ENCODE data around the gene EML4. TPM values are rescaled to one million over a fixed set of nuclear protein-coding genes. Genes with fewer than 3 reads are reported as not detected.

Gene EML4
- total and polyA plus RNA-seq, 2 of the 13 experiments (the other 11 are each of a cell fraction or from before 2014, with no cell fraction given) = 243 to 476 TPM

DNA sequence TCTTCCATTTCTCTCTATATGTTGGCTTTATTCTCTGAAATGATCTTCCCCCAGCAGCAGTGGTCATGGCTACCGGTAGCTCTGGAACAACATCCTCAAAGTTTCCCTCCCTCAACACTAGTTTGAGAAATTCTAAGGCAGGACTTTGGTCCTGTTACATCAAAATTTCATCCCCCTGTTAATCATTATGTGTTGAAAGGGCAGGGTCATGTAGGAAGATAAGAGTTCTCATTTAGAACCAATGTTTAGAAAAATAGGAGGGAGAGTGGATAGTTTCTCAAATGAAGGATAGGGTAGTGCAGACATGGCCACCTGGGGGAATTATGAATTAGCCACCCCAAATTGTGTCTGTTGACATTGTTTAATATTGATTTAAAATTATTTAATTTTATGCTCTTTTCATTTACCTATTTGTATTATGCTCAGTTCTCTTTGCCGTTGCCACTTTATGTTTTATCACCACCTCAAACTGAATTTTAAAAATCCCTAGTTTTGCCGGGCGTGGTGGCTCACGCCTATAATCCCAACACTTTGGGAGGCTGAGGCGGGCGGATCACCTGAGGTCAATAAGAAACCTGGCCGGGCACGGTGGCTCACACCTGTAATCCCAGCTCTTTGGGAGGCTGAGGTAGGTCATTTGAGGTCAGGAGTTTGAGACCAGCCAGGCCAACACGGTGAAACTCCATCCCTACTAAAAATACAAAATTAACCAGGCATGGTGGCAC, 22.3 kb downstream of the EML4 start (continued):
- TF ChIP-seq, protein P1, sequence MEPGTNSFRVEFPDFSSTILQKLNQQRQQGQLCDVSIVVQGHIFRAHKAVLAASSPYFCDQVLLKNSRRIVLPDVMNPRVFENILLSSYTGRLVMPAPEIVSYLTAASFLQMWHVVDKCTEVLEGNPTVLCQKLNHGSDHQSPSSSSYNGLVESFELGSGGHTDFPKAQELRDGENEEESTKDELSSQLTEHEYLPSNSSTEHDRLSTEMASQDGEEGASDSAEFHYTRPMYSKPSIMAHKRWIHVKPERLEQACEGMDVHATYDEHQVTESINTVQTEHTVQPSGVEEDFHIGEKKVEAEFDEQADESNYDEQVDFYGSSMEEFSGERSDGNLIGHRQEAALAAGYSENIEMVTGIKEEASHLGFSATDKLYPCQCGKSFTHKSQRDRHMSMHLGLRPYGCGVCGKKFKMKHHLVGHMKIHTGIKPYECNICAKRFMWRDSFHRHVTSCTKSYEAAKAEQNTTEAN (CRISPR knock-in tag; conservative IDR thresholded peaks at IDR 0.05) = no peak; the same call in 1 of the 2 replicates
- TF ChIP-seq MIXL1 (CRISPR knock-in tag; IDR thresholded peaks at IDR 0.05) = peak; percentile 93
- TF ChIP-seq ZNF274 (CRISPR knock-in tag; IDR thresholded peaks at IDR 0.05) = no peak
- TF ChIP-seq CBX1 (IDR thresholded peaks at IDR 0.05; ENCODE audit: low read depth) = no peak
- peak; percentile 11 for TF ChIP-seq HNRNPK (IDR thresholded peaks at IDR 0.05; ENCODE audit: low read depth, low read length, poor library complexity, severe bottlenecking)
- TF ChIP-seq ZNF562 (CRISPR knock-in tag; IDR thresholded peaks at IDR 0.05; ENCODE audit: borderline replicate concordance) = no peak
- TF ChIP-seq, protein P2, sequence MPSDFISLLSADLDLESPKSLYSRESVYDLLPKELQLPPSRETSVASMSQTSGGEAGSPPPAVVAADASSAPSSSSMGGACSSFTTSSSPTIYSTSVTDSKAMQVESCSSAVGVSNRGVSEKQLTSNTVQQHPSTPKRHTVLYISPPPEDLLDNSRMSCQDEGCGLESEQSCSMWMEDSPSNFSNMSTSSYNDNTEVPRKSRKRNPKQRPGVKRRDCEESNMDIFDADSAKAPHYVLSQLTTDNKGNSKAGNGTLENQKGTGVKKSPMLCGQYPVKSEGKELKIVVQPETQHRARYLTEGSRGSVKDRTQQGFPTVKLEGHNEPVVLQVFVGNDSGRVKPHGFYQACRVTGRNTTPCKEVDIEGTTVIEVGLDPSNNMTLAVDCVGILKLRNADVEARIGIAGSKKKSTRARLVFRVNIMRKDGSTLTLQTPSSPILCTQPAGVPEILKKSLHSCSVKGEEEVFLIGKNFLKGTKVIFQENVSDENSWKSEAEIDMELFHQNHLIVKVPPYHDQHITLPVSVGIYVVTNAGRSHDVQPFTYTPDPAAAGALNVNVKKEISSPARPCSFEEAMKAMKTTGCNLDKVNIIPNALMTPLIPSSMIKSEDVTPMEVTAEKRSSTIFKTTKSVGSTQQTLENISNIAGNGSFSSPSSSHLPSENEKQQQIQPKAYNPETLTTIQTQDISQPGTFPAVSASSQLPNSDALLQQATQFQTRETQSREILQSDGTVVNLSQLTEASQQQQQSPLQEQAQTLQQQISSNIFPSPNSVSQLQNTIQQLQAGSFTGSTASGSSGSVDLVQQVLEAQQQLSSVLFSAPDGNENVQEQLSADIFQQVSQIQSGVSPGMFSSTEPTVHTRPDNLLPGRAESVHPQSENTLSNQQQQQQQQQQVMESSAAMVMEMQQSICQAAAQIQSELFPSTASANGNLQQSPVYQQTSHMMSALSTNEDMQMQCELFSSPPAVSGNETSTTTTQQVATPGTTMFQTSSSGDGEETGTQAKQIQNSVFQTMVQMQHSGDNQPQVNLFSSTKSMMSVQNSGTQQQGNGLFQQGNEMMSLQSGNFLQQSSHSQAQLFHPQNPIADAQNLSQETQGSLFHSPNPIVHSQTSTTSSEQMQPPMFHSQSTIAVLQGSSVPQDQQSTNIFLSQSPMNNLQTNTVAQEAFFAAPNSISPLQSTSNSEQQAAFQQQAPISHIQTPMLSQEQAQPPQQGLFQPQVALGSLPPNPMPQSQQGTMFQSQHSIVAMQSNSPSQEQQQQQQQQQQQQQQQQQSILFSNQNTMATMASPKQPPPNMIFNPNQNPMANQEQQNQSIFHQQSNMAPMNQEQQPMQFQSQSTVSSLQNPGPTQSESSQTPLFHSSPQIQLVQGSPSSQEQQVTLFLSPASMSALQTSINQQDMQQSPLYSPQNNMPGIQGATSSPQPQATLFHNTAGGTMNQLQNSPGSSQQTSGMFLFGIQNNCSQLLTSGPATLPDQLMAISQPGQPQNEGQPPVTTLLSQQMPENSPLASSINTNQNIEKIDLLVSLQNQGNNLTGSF (CRISPR knock-in tag; IDR thresholded peaks at IDR 0.05) = no peak
- TF ChIP-seq TAF1 (CRISPR knock-in tag; IDR thresholded peaks at IDR 0.05) = peak; percentile 39; the same call in 1 of the 2 replicates
- no peak for TF ChIP-seq TRIM24 (CRISPR knock-in tag; IDR thresholded peaks at IDR 0.05)
- no peak for TF ChIP-seq HDAC6 (IDR thresholded peaks at IDR 0.05; ENCODE audit: low read depth, low read length)
- TF ChIP-seq, protein P3, sequence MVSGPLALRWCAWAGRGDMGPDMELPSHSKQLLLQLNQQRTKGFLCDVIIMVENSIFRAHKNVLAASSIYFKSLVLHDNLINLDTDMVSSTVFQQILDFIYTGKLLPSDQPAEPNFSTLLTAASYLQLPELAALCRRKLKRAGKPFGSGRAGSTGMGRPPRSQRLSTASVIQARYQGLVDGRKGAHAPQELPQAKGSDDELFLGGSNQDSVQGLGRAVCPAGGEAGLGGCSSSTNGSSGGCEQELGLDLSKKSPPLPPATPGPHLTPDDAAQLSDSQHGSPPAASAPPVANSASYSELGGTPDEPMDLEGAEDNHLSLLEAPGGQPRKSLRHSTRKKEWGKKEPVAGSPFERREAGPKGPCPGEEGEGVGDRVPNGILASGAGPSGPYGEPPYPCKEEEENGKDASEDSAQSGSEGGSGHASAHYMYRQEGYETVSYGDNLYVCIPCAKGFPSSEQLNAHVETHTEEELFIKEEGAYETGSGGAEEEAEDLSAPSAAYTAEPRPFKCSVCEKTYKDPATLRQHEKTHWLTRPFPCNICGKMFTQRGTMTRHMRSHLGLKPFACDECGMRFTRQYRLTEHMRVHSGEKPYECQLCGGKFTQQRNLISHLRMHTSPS (CRISPR knock-in tag; IDR thresholded peaks at IDR 0.05; ENCODE audit: low read depth) = no peak
- TF ChIP-seq ZNF619 (CRISPR knock-in tag; IDR thresholded peaks at IDR 0.05) = no peak
- TF ChIP-seq ELF4 (CRISPR knock-in tag; IDR thresholded peaks at IDR 0.05; ENCODE audit: borderline replicate concordance) = no peak; the same call in 1 of the 2 replicates
- TF ChIP-seq MBNL3 (CRISPR knock-in tag; conservative IDR thresholded peaks at IDR 0.05) = no peak
- TF ChIP-seq MEIS2 (CRISPR knock-in tag; IDR thresholded peaks at IDR 0.05) = no peak
- TF ChIP-seq SP2 (CRISPR knock-in tag; IDR thresholded peaks at IDR 0.05) = no peak
- peak; percentile 57 for TF ChIP-seq RXRA (CRISPR knock-in tag; IDR thresholded peaks at IDR 0.05)
- TF ChIP-seq JDP2 (CRISPR knock-in tag; IDR thresholded peaks at IDR 0.05; ENCODE audit: borderline replicate concordance) = no peak
- TF ChIP-seq ZBTB20 (CRISPR knock-in tag; IDR thresholded peaks at IDR 0.05; ENCODE audit: borderline replicate concordance, low read depth) = peak; percentile 90
- no peak for TF ChIP-seq ZFP41 (CRISPR knock-in tag; IDR thresholded peaks at IDR 0.05; ENCODE audit: borderline replicate concordance)
- peak; percentile 99 for TF ChIP-seq MED1 (CRISPR knock-in tag; IDR thresholded peaks at IDR 0.05)
- TF ChIP-seq, protein P4, sequence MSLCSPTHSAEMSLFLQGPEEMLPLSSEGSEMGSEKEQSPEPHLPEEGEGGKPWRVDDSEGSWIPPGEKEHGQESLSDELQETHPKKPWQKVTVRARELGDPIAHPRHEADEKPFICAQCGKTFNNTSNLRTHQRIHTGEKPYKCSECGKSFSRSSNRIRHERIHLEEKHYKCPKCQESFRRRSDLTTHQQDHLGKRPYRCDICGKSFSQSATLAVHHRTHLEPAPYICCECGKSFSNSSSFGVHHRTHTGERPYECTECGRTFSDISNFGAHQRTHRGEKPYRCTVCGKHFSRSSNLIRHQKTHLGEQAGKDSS (CRISPR knock-in tag; IDR thresholded peaks at IDR 0.05; ENCODE audit: borderline replicate concordance, low read depth) = no peak

Measured in HepG2 (cell line).